CD4-positive, alpha-beta T cell treated with Interleukin-4 for 1 hour (primary cell): ENCODE measurements around the gene SNRPA1.
A peak's percentile ranks its signal among the peaks of the same experiment; 100 is the strongest.

ENCODE experiments used
- DNase-seq, 2 donors: peaks; one replicate each; pipeline ENCODE4 v3.0.0-alpha.2; 2020 to 2022

The SNRPA1 gene

DNA sequence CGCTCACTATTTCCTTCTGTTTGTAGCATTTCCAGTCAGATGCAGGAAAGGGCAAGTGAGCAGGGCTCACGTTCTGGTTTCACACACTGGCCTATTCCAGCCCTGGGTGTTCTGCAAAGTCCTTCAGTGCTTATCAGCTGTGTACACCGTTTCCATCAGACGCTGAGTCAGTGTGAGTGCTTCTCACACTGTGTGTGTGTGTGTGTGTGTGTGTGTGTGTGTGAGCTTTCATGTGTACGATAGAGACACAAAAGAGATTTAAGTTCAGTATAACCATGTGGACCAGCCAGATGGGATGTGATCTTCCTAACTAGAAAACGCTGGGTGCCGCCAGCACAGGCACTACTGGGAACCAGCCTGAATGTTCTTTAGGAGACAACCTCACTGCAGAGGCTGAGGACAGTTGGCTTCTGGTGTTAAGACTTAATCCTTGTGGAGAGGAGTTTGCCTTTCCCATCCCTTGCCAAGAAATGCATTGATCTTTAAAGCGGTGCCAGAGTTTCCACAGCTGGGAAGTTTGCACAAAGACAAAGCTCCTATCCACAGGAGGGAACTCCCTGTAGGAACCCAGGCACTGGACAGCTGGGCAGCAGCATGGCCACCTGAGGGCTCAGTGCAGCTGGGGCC lies 39.3 kb downstream of the SNRPA1 start:
- no peak for DNase-seq

DNA sequence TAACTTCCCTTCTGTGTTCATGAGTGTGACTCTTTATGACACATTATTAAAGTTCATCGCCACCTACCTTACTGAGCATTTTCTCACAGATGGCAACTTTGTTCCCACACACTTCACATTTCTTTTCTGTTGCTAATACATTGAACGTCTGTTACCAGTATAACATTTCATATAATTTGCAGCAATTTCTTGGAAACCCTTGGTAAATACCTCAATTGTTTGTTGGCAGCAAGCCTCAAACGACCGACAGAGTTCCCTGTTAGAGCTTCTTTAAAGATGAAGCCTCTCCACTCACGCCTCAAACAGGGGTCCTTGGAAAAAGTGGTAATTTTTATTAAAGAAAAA lies 40.0 kb downstream of the SNRPA1 start:
- no peak for DNase-seq

DNA sequence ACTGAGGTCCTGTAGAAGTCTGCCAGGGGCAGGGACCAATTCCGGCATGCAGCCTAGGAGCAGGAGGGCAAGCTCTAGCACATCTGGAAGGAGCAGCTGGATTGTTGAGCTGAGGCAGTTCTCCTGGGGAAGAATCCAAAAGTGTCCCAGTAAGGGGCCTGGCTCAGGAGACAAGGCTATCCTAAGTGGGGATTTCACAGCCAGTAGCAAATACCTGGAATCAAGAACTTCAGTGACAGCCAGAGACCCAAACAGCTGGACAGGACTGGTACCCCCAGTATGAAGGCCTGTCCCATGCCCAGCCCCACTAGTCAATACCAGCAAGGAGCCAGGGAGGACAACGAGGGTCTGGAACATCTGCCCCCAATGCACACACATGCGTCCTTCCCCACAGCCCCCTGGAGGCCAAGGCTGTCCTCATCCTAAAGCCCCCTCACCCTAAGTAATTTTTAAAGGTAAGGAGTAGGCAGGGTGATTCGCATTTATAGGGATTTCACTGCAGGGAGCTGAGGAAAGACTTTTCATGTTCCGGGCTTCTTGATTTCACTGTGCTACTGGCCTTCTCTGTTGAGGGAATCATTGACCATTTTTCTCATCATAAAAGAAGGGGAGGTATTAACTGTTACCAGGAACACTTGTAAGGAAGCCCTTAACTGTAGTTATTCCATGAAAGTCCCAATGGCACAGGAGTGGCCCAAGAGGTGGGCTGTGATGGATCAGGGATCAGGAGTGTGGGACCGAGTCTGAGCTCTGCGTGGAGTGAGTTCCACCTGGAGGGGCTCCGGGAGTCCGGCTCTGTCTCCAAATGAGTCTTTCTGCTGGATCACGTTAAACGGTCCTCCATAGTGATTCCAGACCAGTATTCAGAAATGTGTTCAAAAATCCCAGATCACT lies 40.6 kb downstream of the SNRPA1 start:
- no peak for DNase-seq

DNA sequence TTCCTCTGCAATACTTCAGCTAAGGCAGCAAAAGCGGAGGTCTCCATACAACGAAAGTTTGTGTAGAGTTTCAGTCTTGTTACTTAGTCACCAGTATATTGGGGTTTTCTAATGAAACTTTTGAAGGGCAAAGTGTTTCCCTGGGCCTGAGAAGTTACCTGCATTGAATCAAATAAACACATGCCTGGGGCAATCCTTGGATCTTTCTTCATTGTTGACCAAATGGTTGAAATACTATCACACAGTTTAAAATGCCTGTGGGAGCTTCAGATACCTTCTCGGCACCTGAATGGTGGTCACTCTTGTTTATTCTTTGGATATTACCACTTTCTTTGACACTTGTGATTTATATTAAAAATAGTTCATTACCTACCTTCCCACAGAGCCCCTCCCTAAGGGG lies 42.2 kb downstream of the SNRPA1 start:
- no peak for DNase-seq

DNA sequence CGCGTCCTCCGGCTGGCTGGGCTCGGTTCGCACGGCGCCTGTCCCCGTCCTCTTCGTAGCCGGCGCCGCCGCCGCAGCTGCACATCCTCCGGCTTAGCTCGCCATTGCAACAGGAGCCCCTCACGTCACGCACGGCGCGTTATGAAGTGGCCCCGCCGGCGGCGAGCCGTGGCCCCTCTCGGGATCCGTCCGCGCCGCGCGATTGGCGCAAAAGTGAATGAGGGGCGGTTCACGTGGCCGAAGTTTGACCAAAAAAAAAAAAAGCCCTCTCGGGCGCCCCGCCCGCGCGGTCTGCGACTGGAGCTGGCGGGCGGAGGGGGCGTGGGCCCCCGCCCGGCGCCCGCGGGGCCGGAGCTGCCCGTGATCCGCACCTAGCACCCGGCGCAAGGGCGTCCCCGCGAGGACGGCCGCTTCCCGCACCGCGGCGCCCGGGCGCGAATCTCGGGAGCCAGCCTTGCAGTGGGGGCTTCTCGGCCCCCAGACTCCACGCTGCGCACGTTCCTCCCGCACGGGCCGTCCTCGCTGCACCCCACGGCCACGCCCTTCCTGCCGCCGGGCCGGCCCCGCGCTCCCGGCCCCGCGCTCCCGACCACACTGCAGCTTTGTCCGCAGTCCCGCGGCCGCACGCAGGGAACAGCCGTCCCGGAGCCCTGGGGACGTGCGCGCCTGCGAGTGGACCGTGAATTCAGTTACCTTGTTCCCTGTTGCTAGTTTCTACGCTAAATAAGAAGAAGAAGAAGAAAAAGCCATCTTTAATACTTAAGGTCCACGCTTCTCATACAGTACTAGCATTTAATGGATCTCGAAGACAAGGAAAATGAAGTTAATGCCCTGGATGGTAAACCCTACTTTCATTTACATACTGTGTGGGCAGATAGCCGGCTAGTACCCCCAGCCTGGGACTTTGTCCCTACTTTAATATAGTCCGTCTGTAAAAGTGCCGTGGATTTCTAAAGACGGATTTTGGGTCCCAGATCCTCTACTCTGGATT lies 42.9 kb downstream of the SNRPA1 start, which contains the start of gene CHSY1:
Gene CHSY1, minus strand, starts transcription at position 219 of the 991 bp plus-strand sequence. CDS start 592 bp downstream, outside the sequence.
- DNase-seq = peak; percentile 88

DNA sequence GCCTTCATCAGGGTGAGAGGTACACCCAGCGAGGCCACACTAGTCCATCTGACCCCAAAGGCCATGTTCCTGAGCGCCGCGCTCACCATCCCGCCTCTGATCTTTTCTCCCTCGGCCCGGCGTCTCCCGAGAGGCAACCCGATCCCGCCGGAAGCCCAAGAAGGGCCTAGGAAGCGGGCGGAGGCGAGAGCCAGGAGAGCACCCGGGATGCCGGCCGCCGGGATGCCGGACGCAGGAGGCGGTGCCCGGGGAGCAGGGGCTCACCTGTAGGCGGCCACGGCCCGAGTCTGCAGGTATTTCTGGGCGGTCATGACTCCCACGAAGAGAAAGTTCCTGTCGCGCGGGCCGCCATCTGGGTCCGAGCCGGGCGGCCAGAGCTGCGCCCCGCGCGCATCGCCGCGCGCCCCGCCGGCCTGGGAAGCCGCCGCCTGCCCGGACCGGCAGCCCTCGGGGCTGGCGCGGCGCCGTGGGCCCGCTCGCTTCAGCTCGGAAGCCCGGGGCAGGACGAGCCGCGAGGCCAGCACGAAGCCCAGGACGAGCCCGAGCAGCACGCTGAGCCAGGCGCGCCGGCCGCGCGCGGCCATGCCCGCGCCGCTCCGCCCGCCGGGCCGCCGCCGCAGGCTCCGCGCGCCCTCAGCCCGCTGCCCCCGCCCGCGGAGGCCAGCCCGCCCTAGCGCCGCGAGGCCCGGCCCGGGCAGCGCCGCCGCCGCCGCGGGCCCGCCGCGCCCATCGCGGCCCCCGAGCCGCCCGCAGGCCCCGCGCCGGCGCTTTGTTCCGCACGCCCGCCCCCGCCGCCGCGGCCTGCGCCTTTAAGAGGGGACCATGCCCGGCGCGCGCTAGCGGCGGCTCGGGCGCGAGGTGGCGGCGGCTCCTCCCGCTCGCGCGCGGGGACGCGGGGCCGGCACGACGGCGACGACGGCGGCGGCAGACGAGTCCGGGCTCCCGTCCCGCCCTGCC lies 43.9 kb downstream of the SNRPA1 start:
- DNase-seq = no peak

DNA sequence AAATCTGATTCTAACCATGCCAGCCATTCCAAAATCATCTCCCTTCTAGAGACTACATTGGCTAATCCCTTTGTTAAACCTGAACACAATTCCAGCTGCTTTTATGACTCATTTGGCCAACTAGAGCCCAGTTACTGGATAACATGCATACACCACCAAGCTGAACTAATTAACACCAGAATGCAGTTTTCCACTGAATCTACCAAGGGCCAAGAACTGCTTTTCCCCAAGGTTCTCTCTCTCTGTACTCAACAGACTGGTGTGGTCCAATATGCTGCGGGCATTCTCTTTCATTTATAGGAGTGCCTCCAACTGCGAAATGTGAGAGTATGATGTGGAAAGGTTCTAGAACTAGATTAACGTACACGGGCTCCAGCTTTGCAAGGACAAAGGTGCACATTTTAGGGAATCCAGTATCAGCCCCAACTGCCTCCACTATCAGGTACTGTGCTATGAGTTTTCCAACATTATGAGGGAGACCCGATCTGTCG lies 44.7 kb downstream of the SNRPA1 start:
- no peak for DNase-seq

DNA sequence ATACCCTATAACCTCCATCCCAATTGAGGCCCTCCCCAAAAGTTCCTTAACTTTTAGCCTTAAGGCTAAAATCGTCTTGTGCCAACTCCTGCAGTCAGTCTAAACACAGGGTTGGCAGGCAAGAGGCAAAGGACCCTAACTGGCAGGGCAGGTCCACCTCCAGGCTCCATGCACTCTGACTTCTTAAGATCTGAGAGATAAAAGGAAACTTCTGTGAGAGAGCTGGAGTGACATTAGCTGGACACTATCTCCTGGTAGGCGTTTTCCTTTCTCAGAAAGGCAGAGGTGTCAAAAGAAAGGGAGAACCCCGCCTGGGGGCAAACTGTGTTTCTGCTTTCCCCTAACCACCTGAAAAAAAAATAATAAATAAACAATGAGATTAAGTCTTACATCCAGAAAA lies 46.8 kb downstream of the SNRPA1 start:
- no peak for DNase-seq

DNA sequence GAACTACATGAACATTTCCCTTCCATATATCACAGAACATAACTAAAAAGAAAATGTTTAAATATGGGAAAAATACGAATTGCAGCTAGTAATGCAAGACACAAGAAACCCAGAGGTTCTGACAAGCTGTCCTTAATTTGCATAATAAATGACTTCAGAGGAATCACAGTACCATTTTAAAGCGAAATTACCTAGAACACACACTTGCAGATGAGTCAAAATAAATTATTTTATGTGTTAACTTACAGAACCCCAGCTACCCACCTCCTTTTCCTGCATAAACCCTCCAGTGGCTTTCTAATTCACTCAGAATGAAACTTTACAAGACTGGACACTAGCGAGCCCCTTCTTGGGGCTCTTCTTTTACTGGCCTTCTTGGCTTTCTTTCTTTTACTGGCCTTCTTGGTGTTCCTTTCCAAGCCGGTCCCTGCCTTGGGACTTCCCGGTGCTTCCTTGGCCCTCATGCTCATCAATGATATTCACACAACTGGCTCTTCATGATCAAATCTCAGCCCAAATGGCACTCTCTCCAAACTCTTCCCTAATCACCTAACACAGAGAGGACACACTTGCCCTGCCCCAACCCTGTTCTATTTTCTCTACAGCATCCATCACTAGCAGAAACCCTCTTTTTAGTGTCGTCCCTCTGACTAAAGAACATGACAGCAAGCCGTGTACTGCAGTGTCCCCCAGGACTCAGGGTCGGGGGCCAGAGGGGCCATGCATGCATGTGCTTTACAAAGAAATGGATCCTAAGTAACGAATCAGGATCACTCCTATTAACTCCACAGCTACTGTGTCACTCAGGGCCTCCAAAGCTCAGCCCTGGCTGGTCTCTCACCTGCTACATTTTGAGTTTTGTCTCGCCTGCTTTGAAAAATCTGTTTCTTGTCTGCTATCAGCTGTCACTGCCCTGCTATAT lies 48.0 kb downstream of the SNRPA1 start:
- no peak for DNase-seq

DNA sequence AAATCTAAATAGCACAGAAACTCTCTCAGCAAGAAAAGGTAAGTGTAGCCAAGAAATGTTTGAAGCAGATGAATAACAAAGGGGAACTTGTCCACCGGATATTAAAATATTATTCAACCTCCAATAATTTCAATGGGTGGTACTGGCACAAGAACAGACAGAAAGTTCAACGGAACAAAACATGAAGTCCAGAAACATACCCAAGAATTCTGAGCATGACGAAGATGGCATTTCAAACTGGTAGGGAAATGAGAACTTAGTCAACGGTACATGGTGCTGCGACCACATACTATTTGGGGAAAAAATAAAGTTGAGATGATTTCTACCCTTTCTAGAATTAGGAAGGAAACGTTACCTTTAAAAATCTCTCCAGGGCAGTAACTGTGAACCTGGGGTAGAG lies 48.7 kb downstream of the SNRPA1 start:
- no peak for DNase-seq

DNA sequence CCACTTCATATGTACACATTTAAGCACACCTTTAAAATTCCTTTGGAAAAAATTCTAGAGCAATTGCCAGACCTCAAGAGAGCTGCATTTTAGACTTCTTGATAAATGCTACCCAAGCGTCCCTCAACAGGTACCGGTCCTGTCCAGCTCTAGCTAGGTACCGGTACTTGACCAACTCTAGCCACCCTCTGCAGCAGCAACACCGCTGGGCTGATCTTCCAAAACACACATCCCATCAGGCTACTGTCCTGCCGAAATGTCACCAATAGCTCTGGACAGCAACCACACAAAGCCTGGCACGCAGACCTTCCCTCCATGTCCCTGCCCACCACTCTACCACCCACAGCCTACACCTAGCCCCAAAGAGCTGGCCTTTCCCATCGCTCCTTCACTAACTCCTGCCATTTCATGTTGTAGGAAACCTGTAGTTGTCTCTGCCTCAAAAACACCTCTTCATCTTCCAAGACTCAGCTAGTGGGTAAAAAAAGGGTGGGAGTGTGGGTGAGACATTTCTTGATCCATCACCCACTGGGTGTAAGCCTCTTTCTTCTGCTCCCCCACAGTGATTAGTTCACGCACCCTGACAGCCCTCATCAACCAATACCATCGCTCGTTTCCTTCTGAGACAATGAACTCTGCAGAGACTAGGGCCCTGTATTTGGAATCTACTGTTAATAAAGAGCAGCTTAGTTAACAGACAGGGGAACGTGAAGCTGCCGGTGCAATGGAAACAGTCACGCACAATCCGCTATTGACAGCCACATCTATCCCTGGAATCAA lies 50.0 kb downstream of the SNRPA1 start:
- DNase-seq = no peak

DNA sequence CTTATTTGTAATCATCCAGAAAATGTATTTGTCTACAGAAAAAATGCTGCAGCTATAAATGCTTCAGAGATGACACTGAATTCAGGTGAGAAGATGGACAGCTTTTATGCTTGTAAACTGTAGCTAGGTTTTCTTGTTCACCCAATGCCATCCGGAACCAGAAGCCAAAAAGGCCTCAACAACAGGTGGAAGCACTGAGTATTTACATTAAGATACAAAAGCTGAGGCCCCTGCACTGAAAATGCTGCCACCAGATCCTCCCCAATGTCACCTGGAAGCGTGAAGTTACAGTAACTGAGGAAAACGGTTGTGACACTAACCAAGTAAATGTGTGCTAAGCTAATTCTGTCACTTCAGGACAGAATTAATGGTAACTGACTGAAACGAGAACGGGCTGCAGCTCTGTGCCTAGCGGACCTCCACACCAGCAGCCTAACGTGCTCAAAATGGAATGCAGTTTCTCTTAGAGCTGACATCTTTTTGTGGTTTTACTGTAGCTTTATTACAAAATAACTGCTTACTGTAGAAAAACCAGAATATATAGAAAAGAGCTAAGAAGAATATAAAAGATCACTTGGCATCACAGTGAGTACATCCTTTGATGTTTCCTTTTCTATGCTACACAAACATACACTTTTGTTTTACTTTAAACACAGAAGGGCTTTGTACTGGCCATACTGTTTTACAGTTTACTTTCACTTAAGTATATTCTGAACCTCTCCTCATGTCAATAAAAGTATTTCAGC lies 50.8 kb downstream of the SNRPA1 start:
- no peak for DNase-seq

DNA sequence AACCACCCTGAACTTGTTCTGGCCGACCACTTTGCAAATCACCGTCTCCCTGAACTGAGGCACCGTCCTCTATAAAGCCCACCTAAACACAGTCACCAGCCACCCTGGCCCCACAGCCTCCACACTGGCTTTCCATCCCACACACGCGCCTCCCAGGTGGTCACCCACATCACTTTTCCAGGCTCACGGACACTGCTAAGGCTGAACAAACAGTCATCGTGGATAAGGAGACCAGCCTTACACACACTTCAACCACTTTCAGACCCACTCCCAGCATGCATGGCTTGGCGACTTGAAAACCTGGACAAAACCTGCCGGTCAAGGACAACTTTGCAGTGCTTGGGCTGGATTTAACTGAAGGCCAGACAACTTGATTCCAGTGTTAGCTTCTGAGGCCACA lies 51.6 kb downstream of the SNRPA1 start:
- DNase-seq = no peak

DNA sequence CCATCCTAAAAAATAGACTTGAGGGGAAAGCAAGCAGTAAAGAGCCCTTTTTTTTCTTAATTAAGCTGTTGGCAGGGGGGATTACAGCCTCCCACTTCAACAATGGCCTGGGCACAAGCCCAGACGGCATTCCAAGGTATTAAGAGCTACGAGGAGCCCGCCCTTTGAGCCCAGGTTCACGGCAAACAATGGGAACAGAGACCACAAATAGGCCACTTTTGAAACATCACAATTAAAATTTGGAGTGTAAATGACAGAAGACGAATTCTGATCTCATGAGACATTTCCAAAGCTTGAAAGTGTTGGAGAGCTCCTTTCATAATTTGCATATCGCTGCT lies 52.1 kb downstream of the SNRPA1 start:
- no peak for DNase-seq

DNA sequence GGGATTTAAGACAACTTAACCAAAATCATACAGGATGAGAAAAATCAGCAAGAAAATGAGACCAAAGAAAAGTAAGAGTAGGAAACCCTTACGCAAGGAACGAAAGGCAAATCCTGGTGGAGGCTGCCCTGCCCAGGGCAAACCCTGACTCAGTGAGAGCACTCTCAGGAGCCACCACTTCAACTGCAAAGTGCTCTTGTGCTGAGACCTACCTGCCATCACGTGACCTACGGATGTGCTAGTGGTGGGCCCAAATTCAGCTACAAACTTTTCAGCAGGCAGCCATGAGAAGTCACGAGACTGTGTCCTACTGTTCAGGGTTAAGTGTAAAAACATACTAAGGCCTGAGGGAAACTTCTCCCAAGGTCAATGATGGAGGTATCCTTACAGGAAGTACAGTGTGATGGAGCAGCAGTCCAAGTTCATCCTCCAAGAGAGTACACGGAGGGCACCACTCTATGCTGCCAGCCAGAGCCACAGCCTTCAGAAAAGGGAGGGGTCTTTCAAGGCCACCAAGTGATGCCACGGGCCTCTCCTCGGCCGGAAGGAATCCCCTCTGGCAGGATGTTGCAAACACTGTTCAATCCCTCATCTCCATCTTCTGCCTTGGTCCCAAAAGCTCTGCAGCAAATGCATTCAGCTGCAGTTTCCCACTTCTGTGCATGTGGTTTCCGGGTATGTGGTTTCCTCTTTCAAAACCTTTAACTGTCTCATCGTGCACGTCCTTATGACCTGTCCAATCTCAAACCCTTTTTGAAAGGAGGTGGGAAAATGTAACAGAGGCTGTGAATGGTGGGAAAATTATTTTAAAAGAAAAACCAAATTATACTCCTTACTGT lies 52.7 kb downstream of the SNRPA1 start:
- peak; percentile 75 to 86 for DNase-seq

DNA sequence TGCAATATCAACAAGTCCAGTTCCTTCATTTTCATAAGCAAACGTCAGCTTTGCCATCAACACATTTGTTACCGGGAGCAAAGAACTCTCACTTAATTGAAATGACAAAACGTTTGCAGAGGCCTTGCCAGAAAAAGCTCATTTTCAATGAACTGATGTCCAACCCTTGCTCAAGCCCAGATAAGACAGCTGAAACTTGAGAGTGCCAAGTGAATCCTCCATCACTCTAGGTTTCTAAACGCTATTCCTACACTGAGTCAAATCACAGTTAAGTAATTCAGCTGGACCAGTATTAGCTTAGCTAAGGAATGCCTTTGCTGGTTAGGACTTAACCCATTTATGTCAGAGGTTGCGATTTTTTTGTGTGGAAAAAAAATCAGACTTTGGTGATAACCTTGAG lies 54.7 kb downstream of the SNRPA1 start:
- no peak for DNase-seq

DNA sequence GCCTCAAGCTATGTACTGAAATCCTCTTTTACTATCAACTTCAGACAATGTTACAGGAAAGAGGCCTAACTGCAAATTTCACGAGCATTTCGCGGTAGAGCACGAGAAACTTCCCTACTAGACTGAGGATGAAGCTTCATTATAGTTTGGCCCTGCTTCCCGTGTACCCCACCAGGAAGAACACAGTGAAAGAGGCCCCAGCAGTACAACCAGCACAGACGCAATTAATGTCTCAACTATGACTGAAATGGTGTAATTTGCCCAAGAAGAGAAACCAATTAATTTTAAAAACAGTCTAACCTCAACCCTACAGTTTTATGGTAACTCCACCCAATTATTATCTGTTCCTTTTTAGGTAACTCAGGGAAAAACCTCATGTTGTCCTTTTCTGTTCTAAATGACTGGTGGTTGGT lies 55.3 kb downstream of the SNRPA1 start:
- DNase-seq = no peak

DNA sequence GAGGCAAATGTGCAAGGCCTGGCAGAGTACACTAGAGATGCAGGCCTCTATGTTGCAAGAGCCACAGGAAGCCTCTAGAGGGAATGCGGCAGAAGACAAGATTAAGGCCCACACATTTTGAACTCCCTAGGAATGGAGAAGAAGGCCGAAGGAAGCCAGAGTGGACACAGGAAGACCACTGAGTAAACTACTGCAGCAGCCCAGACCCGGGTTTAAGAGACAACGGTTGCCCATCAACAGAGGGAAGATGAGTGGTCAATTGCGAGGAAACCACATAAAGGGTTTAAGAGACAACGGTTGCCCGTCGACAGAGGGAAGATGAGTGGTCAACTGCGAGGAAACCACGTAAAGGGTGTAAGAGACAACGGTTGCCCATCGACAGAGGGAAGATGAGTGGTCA lies 57.8 kb downstream of the SNRPA1 start:
- no peak for DNase-seq
